ENCODE data around the gene ZNF555. TPM values are rescaled to one million over a fixed set of nuclear protein-coding genes. Genes with fewer than 3 reads are reported as not detected.

ZNF555 gene
- total RNA-seq, 4 donors from 2014 or later = 3.9 to 7.3 (median 4.8) TPM

GRCh38 chr19:2803486-2804155, 37.7 kb upstream of the ZNF555 start:
- TF ChIP-seq, protein P1, sequence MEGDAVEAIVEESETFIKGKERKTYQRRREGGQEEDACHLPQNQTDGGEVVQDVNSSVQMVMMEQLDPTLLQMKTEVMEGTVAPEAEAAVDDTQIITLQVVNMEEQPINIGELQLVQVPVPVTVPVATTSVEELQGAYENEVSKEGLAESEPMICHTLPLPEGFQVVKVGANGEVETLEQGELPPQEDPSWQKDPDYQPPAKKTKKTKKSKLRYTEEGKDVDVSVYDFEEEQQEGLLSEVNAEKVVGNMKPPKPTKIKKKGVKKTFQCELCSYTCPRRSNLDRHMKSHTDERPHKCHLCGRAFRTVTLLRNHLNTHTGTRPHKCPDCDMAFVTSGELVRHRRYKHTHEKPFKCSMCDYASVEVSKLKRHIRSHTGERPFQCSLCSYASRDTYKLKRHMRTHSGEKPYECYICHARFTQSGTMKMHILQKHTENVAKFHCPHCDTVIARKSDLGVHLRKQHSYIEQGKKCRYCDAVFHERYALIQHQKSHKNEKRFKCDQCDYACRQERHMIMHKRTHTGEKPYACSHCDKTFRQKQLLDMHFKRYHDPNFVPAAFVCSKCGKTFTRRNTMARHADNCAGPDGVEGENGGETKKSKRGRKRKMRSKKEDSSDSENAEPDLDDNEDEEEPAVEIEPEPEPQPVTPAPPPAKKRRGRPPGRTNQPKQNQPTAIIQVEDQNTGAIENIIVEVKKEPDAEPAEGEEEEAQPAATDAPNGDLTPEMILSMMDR (IDR thresholded peaks at IDR 0.05) = no peak
- ATAC-seq (ENCODE audit: low FRiP score) (no peak), DNase-seq (ENCODE audit: low spot score) (no peak)

- TF ChIP-seq, protein P1 (IDR thresholded peaks at IDR 0.05) = no peak
- no peak for ATAC-seq (ENCODE audit: low FRiP score)
- no peak for DNase-seq (ENCODE audit: low spot score)
These were observed 36.9 kb upstream of the ZNF555 start for GRCh38 chr19:2804156-2805004.

DNA sequence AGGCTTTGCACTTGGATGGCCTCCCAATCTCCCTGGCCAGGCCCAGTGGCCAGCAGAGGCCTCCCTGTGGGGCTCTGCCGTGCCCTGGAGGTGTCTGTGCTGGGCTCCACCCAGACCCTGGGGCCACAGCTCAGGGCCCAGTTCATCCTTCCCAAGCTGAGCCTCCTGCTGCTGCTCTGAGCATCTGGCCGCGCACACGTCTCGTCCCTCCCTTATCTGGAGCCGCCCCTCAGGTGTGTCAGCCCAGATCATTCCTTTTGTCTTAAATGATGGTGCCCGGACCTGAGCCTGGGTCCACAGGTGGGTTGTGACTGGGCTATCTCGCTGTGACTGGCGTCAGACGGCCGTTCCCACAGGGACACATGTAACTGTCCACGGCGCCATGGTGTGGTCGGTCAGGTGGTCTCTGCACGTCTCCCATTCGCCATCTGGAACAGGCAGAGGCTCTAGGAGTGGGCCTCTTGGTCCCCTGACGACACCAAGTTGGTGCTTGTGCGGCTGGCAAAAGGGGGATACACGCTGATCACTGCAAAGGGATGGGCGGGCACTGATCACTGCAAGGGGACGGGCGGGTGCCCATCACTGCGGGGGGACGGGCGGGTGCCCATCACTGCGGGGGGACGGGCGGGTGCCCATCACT, 35.9 kb upstream of the ZNF555 start:
- ATAC-seq (ENCODE audit: low FRiP score) = no peak
- TF ChIP-seq, protein P1 (IDR thresholded peaks at IDR 0.05) = no peak
- DNase-seq (ENCODE audit: low spot score) = no peak

DNA sequence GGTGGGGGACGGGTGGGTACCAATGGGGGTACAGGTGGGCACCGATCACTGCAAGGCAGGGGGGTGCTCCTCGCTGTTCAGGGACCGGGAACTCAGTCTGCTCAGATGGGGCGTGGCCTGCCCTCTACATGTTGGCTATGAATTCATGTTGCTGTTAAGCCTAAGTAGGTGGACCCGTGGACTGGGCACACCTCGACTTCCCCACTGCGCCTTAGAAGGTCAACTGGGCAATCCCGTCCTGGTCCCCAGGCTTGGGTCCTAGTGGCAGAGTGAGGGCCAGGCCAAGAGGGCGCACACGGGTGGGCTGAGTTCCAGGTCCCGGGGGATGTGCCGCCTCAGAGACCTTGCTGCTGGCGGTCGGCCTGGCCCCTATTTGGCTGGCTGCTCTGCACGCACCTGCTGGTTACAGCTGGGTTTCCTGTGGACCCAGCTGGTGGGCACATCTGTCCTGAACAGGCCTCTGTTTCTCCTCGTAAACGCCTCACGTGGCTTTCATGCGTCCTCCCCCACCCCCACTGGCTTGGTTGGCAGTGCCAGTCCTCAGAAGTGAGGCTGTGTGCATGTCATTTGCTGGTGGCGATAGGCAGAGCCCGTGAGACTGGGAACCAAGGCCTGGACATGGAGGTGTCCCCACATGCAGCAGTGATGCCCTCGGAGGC, 35.2 kb upstream of the ZNF555 start:
- TF ChIP-seq, protein P1 (IDR thresholded peaks at IDR 0.05) = no peak
- DNase-seq (ENCODE audit: low spot score) (no peak), ATAC-seq (ENCODE audit: low FRiP score) (no peak)

- TF ChIP-seq, protein P1 (IDR thresholded peaks at IDR 0.05) = no peak
- DNase-seq (ENCODE audit: low spot score) (no peak), ATAC-seq (ENCODE audit: low FRiP score) (no peak)
These were observed 34.4 kb upstream of the ZNF555 start for GRCh38 chr19:2806736-2807378.

- TF ChIP-seq, protein P1 (IDR thresholded peaks at IDR 0.05) = no peak
- no peak for DNase-seq (ENCODE audit: low spot score)
- no peak for ATAC-seq (ENCODE audit: low FRiP score)
These were observed 33.7 kb upstream of the ZNF555 start for GRCh38 chr19:2807379-2808128.
